Adrenal gland (tissue), 5 donors: Measurements from ENCODE around the gene GMDS.

ENCODE experiments used
- POLR2A ChIP-seq, 2 donors: fragments of 450-650 bp; IDR thresholded peaks; one replicate each; pipeline ENCODE4 v1.6.1; 2017; ENCODE audit warnings: antibody characterized with exemption in 2 of 2, mild to moderate bottlenecking in 2 of 2, moderate library complexity in 1 of 2
- TF ChIP-seq, protein P1 (sequence below), 6 experiments: fragments of 450-650 bp in 4 of 6; fragments of 200-600 bp in 2 of 6; sonication (generic) in 1 of 6; IDR thresholded peaks; 1 replicate in 5 of 6; 2 replicates in 1 of 6; pipeline versions ENCODE4 v1.5.1 to v1.8.0; 2016 to 2021; ENCODE audit warnings: antibody characterized with exemption in 6 of 6, mild to moderate bottlenecking in 2 of 6, moderate library complexity in 1 of 6
- donor health status: DM: no; HTN: no; CAD: no.

DNA sequence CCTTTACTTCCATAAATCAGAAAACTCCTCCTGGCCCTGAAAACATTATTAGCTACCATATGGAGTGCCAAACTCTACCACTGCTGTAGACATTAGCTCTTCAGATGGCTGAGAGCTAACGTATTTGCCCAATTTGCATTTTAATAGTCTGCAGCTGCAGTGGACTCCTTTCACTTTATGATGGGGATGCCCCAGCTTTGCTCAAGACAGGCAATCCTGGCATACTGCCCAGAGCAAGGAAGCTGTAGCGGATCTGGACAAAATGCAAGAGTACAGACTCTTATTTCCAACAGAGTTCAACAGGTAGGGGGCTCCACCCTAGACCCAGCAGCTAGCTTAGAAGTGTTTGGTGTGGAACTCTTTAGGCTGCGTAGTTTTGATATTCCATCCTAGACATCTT, 389.0 kb downstream of the GMDS start:
- TF ChIP-seq POLR2A (IDR thresholded peaks at IDR 0.05): no peak
- TF ChIP-seq, protein P1, sequence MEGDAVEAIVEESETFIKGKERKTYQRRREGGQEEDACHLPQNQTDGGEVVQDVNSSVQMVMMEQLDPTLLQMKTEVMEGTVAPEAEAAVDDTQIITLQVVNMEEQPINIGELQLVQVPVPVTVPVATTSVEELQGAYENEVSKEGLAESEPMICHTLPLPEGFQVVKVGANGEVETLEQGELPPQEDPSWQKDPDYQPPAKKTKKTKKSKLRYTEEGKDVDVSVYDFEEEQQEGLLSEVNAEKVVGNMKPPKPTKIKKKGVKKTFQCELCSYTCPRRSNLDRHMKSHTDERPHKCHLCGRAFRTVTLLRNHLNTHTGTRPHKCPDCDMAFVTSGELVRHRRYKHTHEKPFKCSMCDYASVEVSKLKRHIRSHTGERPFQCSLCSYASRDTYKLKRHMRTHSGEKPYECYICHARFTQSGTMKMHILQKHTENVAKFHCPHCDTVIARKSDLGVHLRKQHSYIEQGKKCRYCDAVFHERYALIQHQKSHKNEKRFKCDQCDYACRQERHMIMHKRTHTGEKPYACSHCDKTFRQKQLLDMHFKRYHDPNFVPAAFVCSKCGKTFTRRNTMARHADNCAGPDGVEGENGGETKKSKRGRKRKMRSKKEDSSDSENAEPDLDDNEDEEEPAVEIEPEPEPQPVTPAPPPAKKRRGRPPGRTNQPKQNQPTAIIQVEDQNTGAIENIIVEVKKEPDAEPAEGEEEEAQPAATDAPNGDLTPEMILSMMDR (IDR thresholded peaks at IDR 0.05): no peak
